WTC11 (cell line): ENCODE results near the gene AGTRAP.

ENCODE experiments used
- CTCF ChIP-seq: fragments of 200-600 bp; IDR thresholded peaks from 2 replicates; pipeline ENCODE4 v1.8.0; 2022; ENCODE audit warnings: antibody characterized with exemption
- ESRRA ChIP-seq: sonication (generic); formaldehyde crosslinking; IDR thresholded peaks from 2 replicates; pipeline ENCODE4 v1.8.1; 2022; ENCODE audit warnings: mild to moderate bottlenecking, missing genetic modification reagents, borderline replicate concordance
- HMGA2 ChIP-seq: fragments of 250-450 bp; sonication (Bioruptor Pico); IDR thresholded peaks from 2 replicates; pipeline ENCODE4 v1.4.0; 2021; ENCODE audit warnings: mild to moderate bottlenecking, moderate library complexity
- KAT7 ChIP-seq: sonication (generic); formaldehyde crosslinking; IDR thresholded peaks from 2 replicates; pipeline ENCODE4 v1.8.1; 2023; ENCODE audit warnings: missing genetic modification reagents, mild to moderate bottlenecking, borderline replicate concordance
- PRRX2 ChIP-seq: fragments of 250-450 bp; sonication (Bioruptor Pico); IDR thresholded peaks from 2 replicates; pipeline ENCODE4 v1.8.0; 2021; ENCODE audit warnings: mild to moderate bottlenecking
- TEAD4 ChIP-seq: sonication (generic); formaldehyde crosslinking; IDR thresholded peaks from 2 replicates; pipeline ENCODE4 v1.8.0; 2022; ENCODE audit warnings: mild to moderate bottlenecking, missing genetic modification reagents
- ZBTB43 ChIP-seq: sonication (generic); formaldehyde crosslinking; IDR thresholded peaks from 2 replicates; pipeline ENCODE4 v1.8.1; 2023; ENCODE audit warnings: mild to moderate bottlenecking, missing genetic modification reagents
- TF ChIP-seq, protein P1 (sequence below): sonication (generic); formaldehyde crosslinking; IDR thresholded peaks from 2 replicates; pipeline ENCODE4 v1.8.1; 2023; ENCODE audit warnings: mild to moderate bottlenecking, missing genetic modification reagents, moderate library complexity
- TF ChIP-seq, protein P2 (sequence below): sonication (generic); formaldehyde crosslinking; IDR thresholded peaks from 2 replicates; pipeline ENCODE4 v1.8.0; 2022; ENCODE audit warnings: mild to moderate bottlenecking, missing genetic modification reagents

DNA sequence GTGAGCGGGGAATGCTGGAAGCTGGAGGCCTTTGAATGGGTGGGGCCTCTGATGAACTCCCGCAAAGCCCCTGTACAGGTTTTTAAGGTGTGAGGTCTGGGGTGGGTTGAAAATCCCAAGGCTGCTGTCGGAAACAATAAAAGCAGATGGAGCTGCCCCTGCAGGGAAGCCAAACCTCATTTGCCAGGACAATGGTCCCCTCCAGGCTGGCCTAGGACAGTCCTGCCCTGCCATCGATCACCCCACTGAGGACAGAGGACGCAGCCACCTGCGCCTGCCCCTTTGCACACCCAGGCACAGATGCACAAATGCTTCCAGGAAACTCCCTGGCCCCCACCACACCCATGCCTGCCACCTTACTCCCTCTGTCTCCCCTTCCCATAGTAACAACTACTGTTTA, 40.1 kb upstream of the AGTRAP start:
- TF ChIP-seq KAT7 (CRISPR knock-in tag): no peak
- TF ChIP-seq CTCF: no peak
- no peak for TF ChIP-seq TEAD4 (CRISPR knock-in tag)
- no peak for TF ChIP-seq ESRRA (CRISPR knock-in tag)
- TF ChIP-seq, protein P1, sequence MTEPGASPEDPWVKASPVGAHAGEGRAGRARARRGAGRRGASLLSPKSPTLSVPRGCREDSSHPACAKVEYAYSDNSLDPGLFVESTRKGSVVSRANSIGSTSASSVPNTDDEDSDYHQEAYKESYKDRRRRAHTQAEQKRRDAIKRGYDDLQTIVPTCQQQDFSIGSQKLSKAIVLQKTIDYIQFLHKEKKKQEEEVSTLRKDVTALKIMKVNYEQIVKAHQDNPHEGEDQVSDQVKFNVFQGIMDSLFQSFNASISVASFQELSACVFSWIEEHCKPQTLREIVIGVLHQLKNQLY (CRISPR knock-in tag): no peak
- TF ChIP-seq PRRX2 (CRISPR knock-in tag): no peak
- TF ChIP-seq HMGA2 (CRISPR knock-in tag): no peak
- TF ChIP-seq, protein P2, sequence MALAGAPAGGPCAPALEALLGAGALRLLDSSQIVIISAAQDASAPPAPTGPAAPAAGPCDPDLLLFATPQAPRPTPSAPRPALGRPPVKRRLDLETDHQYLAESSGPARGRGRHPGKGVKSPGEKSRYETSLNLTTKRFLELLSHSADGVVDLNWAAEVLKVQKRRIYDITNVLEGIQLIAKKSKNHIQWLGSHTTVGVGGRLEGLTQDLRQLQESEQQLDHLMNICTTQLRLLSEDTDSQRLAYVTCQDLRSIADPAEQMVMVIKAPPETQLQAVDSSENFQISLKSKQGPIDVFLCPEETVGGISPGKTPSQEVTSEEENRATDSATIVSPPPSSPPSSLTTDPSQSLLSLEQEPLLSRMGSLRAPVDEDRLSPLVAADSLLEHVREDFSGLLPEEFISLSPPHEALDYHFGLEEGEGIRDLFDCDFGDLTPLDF (CRISPR knock-in tag): no peak
- TF ChIP-seq ZBTB43: no peak
